8988T (cell line): ENCODE results near the gene POLE3.
"Not testable (repeated sequence)": the region's sequence is repeated elsewhere in the genome, so short reads cannot be mapped to it uniquely, and the experiment has no call there.

Experiments
- DNase-seq: peaks from one replicate; pipeline ENCODE4 v3.0.0; 2011

Gene POLE3

GRCh38 chr9:113375057-113376023, 35.1 kb downstream of the POLE3 start:
- DNase-seq, result no peak

GRCh38 chr9:113373676-113374392, 36.6 kb downstream of the POLE3 start:
- DNase-seq, result no peak

- no peak for DNase-seq
These were observed 37.2 kb downstream of the POLE3 start for GRCh38 chr9:113373256-113373655.

GRCh38 chr9:113372059-113372458, 38.4 kb downstream of the POLE3 start:
- no peak for DNase-seq

GRCh38 chr9:113370806-113371325, 39.6 kb downstream of the POLE3 start:
- no peak for DNase-seq

- DNase-seq, result no peak
These were observed 40.7 kb downstream of the POLE3 start for GRCh38 chr9:113369855-113370140.

GRCh38 chr9:113368982-113369854, 41.3 kb downstream of the POLE3 start:
- DNase-seq, result no peak

GRCh38 chr9:113368348-113368981, 42.0 kb downstream of the POLE3 start:
- no peak for DNase-seq

GRCh38 chr9:113365652-113366051, 44.8 kb downstream of the POLE3 start:
- DNase-seq, result not testable (repeated sequence)

- DNase-seq, result no peak
These were observed 45.5 kb downstream of the POLE3 start for GRCh38 chr9:113364951-113365350.

- no peak for DNase-seq
These were observed 47.1 kb downstream of the POLE3 start for GRCh38 chr9:113363336-113363735.

- DNase-seq, result no peak
These were observed 49.0 kb downstream of the POLE3 start for GRCh38 chr9:113361304-113362018.

- no peak for DNase-seq
These were observed 50.1 kb downstream of the POLE3 start for GRCh38 chr9:113360242-113360842.

- no peak for DNase-seq
These were observed 51.1 kb downstream of the POLE3 start for GRCh38 chr9:113359385-113359784.
